ENCODE measurements around the gene RPL32. TPM values are rescaled to one million over a fixed set of nuclear protein-coding genes. Genes with fewer than 3 reads are reported as not detected.

Gene RPL32
- total RNA-seq (2021; ENCODE audit: unreplicated experiment) (1,853 TPM), Bru-seq, nascent RNA (percentile 99 among the genes with signal in this experiment), BruChase-seq, experiment 1, labeled RNA remaining after a 6-hour chase (percentile 98 among the genes with signal in this experiment), BruChase-seq, experiment 2, labeled RNA remaining after a 2-hour chase (percentile 98 among the genes with signal in this experiment)
- 3,831 and 4,369 TPM in 2 replicates for polyA plus RNA-seq (2012)
- long read RNA-seq, transcript RPL32-202 (3 exons, 1,734 nt) = minor isoform, 9 of 678 reads
- long read RNA-seq, transcript RPL32-204 (4 exons, 2,117 nt) = major isoform, 593 of 678 reads
- long read RNA-seq, partial matches to known transcripts = 69 of 678 reads
- long read RNA-seq, other reads (novel, unspliced or antisense) = 3 of 678 reads

DNA sequence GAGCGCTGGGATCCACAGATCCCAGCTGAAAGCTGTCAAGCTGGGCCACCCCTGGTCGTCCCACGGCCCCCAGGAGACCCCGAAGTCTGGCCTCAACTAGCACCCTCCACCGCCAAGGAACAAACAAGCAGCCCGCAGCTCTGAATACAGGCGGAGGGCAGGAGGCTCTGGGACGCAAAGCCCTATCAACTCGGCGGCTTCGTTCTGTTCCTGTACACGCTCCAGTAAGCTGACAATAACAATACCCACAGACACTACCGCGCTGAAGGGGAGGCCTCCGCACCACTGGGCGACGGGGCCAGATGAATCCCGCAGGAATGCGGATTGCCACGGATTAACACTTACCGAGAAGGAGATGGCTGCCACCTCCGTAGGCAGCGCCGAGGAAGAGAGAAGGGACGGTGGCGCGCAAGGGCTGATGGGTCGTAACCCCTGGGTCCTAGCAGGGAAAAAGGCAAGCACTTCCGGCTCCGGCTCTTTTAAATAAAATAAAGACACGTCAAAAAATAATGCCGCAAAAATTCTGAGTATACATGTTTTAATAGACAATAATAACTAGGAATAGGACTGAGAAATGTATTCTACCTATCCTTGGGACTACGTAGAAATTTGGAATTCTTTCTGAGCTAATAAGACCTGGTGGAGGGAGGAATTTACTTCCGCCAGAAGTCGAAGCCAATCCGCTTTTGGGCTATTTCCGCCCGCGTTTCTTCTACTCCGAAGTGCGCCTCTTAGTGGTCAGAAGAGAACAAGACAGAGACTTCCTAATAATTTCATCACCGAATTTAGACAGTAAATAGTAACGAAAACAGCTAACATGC lies at the start of gene RPL32:
Gene RPL32 (minus strand): TSS at position 417 of the 821 bp plus-strand sequence. CDS start 1,328 bp downstream, outside the sequence.
- Histone ChIP-seq H3K27ac (ENCODE audit: low read depth, low read length) (peak within 1 kb of the TSS; percentile 93), H4K20me1 (ENCODE audit: insufficient read depth) (peaks cover 35% of the 10 kb centered on the region; the same call in 1 of the 2 replicates), H3K27me3 (ENCODE audit: insufficient read depth, low read length) (no peaks in the 10 kb centered on the region), H3K4me1 (ENCODE audit: control insufficient read depth in 1 of 2, insufficient read depth in 2 of 2, low read length in 2 of 2) (peaks cover 0 to 18% of the 10 kb centered on the region in 2 experiments; a peak in 2 of 4 replicates), H3K79me2 (ENCODE audit: insufficient read depth, low read length) (peaks cover 50% of the 10 kb centered on the region), H3K9me3 (ENCODE audit: control insufficient read depth in 1 of 2, insufficient read depth in 1 of 2, low read depth in 1 of 2, low read length in 2 of 2) (no peaks in the 10 kb centered on the region), H3K4me2 (ENCODE audit: low read length) (peak within 1 kb of the TSS; percentile 95), H3K36me3 (ENCODE audit: control insufficient read depth in 1 of 2, insufficient read depth in 2 of 2, low read length in 2 of 2) (peaks cover 31 to 46% of the 10 kb centered on the region in 2 experiments), H3K9me2 (ENCODE audit: insufficient read depth) (no peaks in the 10 kb centered on the region), H3K9ac (ENCODE audit: low read length) (peak within 1 kb of the TSS; percentile 100), H3K4me3 (replicated peaks in 1 of 2; ENCODE audit: low read depth in 1 of 2, low read length in 2 of 2) (peak within 1 kb of the TSS; percentile 95 to 100), H2AFZ (ENCODE audit: low read depth, low read length, poor library complexity, severe bottlenecking) (peak within 1 kb of the TSS; percentile 51)
- BruUV-seq (replicated peaks) = no TSS peak
- ChIA-PET POLR2A (interaction anchor here (0.8 to 1.9 kb wide), 10 partner anchors 8 to 135 kb away, joined by 3 to 13 read pairs (median 5); partner anchors contain the start of gene TMEM40), RAD21 (ENCODE audit: low non-redundant PET in 1 of 2, low total read pairs in 2 of 2, uncharacterized antibody in 2 of 2, unreplicated experiment in 2 of 2) (no interaction called here), CTCF (interaction anchor here (0.6 to 2.0 kb wide), 11 partner anchors 8 to 251 kb away, joined by 3 to 12 read pairs (median 4); no protein-coding TSS in a partner anchor)
- intact Hi-C loops (cut with micrococcal nuclease) = no loop called here
- ATAC-seq (peak; percentile 82), DNase-seq (ENCODE audit: low read depth, low spot score) (peak; percentile 94)
- TF ChIP-seq POLR2AphosphoS5 (IDR thresholded peaks at IDR 0.05; ENCODE audit: low read depth, low read length) (peak; percentile 98), SP1 (IDR thresholded peaks at IDR 0.05; ENCODE audit: low read depth) (peak; percentile 77), SRF (IDR thresholded peaks at IDR 0.05; ENCODE audit: low read depth) (peak; percentile 98), CBX3 (IDR thresholded peaks at IDR 0.05; ENCODE audit: low read depth) (peak; percentile 34; the same call in 1 of the 2 replicates), RAD21 (IDR thresholded peaks at IDR 0.05; ENCODE audit: low read depth) (peak; percentile 51; the same call in 1 of the 2 replicates), FOSL1 (IDR thresholded peaks at IDR 0.05; ENCODE audit: low read depth) (no peak), TCF7L2 (IDR thresholded peaks at IDR 0.05; ENCODE audit: borderline replicate concordance, extremely low read depth, insufficient read depth, insufficient read length) (no peak), ZNF274 (IDR thresholded peaks at IDR 0.05; ENCODE audit: low read depth, low read length) (no peak), POLR2A (IDR thresholded peaks at IDR 0.05; ENCODE audit: borderline replicate concordance, extremely low read depth, insufficient read depth, insufficient read length) (peak; percentile 95), SIN3A (IDR thresholded peaks at IDR 0.05; ENCODE audit: low read depth) (peak; percentile 96), JUND (IDR thresholded peaks at IDR 0.05) (no peak), ATF3 (IDR thresholded peaks at IDR 0.05) (no peak), EZH2 (IDR thresholded peaks at IDR 0.05) (no peak), EZH2phosphoT487 (IDR thresholded peaks at IDR 0.05; ENCODE audit: borderline replicate concordance) (no peak), ELF1 (IDR thresholded peaks at IDR 0.05; ENCODE audit: borderline replicate concordance, low read depth) (peak; percentile 99), CEBPB (IDR thresholded peaks at IDR 0.05; ENCODE audit: low read depth) (peak; percentile 68; the same call in 1 of the 2 replicates), YY1 (IDR thresholded peaks at IDR 0.05; ENCODE audit: extremely low read depth, insufficient replicate concordance, low read depth, low read length) (peak; percentile 86)
- TF ChIP-seq, protein P1, sequence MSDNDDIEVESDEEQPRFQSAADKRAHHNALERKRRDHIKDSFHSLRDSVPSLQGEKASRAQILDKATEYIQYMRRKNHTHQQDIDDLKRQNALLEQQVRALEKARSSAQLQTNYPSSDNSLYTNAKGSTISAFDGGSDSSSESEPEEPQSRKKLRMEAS (IDR thresholded peaks at IDR 0.05) = peak; percentile 95
- TF ChIP-seq, protein P2, sequence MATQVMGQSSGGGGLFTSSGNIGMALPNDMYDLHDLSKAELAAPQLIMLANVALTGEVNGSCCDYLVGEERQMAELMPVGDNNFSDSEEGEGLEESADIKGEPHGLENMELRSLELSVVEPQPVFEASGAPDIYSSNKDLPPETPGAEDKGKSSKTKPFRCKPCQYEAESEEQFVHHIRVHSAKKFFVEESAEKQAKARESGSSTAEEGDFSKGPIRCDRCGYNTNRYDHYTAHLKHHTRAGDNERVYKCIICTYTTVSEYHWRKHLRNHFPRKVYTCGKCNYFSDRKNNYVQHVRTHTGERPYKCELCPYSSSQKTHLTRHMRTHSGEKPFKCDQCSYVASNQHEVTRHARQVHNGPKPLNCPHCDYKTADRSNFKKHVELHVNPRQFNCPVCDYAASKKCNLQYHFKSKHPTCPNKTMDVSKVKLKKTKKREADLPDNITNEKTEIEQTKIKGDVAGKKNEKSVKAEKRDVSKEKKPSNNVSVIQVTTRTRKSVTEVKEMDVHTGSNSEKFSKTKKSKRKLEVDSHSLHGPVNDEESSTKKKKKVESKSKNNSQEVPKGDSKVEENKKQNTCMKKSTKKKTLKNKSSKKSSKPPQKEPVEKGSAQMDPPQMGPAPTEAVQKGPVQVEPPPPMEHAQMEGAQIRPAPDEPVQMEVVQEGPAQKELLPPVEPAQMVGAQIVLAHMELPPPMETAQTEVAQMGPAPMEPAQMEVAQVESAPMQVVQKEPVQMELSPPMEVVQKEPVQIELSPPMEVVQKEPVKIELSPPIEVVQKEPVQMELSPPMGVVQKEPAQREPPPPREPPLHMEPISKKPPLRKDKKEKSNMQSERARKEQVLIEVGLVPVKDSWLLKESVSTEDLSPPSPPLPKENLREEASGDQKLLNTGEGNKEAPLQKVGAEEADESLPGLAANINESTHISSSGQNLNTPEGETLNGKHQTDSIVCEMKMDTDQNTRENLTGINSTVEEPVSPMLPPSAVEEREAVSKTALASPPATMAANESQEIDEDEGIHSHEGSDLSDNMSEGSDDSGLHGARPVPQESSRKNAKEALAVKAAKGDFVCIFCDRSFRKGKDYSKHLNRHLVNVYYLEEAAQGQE (IDR thresholded peaks at IDR 0.05; ENCODE audit: low read depth) = no peak
- TF ChIP-seq, protein P3, sequence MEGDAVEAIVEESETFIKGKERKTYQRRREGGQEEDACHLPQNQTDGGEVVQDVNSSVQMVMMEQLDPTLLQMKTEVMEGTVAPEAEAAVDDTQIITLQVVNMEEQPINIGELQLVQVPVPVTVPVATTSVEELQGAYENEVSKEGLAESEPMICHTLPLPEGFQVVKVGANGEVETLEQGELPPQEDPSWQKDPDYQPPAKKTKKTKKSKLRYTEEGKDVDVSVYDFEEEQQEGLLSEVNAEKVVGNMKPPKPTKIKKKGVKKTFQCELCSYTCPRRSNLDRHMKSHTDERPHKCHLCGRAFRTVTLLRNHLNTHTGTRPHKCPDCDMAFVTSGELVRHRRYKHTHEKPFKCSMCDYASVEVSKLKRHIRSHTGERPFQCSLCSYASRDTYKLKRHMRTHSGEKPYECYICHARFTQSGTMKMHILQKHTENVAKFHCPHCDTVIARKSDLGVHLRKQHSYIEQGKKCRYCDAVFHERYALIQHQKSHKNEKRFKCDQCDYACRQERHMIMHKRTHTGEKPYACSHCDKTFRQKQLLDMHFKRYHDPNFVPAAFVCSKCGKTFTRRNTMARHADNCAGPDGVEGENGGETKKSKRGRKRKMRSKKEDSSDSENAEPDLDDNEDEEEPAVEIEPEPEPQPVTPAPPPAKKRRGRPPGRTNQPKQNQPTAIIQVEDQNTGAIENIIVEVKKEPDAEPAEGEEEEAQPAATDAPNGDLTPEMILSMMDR (IDR thresholded peaks at IDR 0.05 in 2 of 3, conservative IDR thresholded peaks at IDR 0.05 in 1 of 3; ENCODE audit: borderline replicate concordance in 1 of 3, insufficient read depth in 1 of 3, low read depth in 2 of 3, low read length in 2 of 3) = peak; percentile 79 to 87 (median 80)
